ENCODE measurements around the gene RILP. TPM values are rescaled to one million over a fixed set of nuclear protein-coding genes. Genes with fewer than 3 reads are reported as not detected.

Gene RILP
- total RNA-seq, 2 donors from 2014 or later, result 3.4 to 4.4 TPM

DNA sequence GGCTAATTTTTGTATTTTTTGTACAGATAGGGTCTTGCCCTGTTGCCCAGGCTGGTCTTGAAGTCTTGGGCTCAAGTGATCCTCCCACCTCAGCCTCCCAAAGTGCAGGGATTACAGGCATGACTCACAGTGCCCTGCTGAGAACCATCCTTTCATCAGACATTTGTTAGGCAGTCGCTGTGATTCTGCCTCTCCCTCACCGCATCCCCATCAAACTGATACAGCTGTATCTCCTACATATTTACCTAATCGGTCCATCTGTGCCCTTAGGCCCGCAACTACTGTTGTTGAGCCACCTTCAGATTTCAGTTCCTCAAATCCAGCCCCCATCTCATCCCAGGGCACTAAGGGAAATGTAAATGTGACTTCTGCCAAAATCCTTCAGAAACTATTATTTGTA, 19.0 kb downstream of the RILP start:
- Mint-ChIP-seq H3K27ac (no peak overlapping the region), H3K36me3 (ENCODE audit: insufficient read depth in 2 of 2) (peaks cover 0 to 2% of the 10 kb centered on the region in 2 donors), H3K9me3 (no peaks in the 10 kb centered on the region), H3K27me3 (ENCODE audit: low read depth) (peaks cover 35% of the 10 kb centered on the region), H3K4me1 (ENCODE audit: low read depth) (peaks cover 27% of the 10 kb centered on the region), H3K4me3 (peak overlapping the region; percentile 67 to 98)
- DNase-seq, result no peak
- no peak for ATAC-seq (replicated peaks in 1 of 2)

DNA sequence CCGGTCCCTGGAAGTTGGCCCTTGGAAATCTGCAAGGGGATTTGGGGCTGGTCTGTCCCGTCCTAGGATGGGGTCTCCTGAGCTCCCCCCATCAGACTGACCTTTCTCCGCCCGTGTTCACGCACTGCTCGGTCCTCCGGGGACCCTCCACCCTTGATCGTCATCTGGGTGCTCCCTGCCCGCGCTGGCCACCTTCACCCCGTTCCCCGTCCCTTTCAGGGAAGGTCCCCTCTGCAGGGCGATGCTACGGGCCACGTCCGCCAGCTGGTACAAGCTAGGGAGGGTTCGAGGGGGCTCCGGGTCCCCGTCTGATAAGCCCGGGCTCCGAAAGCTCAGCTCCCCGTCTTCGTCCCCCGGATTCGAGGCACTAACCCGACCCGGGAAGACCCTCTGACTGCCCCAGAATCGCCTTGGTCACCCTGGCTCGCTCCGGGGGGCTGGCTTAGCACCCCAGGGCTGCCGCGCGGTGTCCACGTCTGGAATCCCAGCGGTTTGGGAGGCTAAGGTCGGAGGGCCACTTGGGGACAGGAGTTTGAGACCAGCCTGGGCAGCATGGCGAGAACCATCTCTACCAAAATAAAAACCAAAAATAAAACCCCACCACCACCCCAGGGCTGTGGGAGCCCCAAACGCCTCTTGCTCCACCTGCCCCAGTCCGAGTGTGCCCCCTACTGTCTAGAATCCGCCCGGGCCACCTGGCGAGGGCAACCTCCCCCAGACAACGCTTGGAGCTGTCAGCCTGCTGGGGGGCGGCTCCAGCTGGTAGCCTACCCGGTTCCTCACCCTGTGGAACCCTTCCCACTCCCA, 20.0 kb downstream of the RILP start:
- Mint-ChIP-seq H3K27me3 (ENCODE audit: low read depth) (peaks cover 38% of the 10 kb centered on the region), H3K27ac (no peak overlapping the region), H3K36me3 (ENCODE audit: insufficient read depth in 2 of 2) (peaks cover 0 to 2% of the 10 kb centered on the region in 2 donors), H3K4me3 (peak overlapping the region; percentile 67 to 98), H3K9me3 (no peaks in the 10 kb centered on the region), H3K4me1 (ENCODE audit: low read depth) (peaks cover 27% of the 10 kb centered on the region)
- DNase-seq (peak; percentile 89 to 90), ATAC-seq (replicated peaks in 1 of 2) (peak; percentile 44 to 52)

DNA sequence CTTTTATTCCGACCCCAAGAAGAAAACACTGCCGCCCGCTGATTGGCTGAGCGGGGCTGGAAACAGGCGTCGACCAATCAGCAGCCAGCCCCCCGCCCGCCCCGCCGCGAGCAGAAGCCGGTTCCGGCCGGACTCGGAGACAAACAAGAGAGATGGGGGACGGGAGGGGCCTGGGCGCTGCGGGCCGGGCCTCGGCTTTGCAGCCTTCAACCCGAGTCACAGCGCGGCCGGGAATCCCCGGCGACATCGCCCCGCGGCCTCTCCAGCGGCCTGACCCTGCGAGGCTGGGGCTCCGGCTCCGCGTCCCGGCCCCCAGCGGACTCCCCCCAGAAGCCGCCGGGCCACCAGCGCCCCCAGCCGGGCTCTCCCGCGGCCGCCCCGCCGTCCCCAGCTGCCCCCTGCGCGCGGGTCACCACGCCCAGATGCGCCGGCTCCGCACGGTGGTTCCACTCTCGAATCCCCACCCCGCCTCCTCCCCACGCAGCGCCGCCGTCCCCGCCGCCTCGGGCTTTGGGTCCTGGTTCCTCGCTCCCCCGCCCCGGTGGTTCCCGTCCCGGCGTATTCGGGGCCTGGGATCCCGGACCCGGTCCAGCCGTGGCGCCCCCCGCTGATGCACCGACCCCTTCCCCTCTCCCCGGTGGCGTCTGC, 20.7 kb downstream of the RILP start:
- H3K9me3 Mint-ChIP-seq, result no peaks in the 10 kb centered on the region
- peaks cover 38% of the 10 kb centered on the region for H3K27me3 Mint-ChIP-seq (ENCODE audit: low read depth)
- H3K4me1 Mint-ChIP-seq (ENCODE audit: low read depth), result peaks cover 27% of the 10 kb centered on the region
- H3K36me3 Mint-ChIP-seq (ENCODE audit: insufficient read depth in 2 of 2), result peaks cover 0 to 2% of the 10 kb centered on the region in 2 donors
- peak overlapping the region; percentile 97 to 98 for H3K4me3 Mint-ChIP-seq
- ATAC-seq (replicated peaks in 1 of 2) (peak; percentile 83 to 85), DNase-seq (peak; percentile 87 to 90)
- H3K27ac Mint-ChIP-seq, result peak overlapping the region; percentile 41

DNA sequence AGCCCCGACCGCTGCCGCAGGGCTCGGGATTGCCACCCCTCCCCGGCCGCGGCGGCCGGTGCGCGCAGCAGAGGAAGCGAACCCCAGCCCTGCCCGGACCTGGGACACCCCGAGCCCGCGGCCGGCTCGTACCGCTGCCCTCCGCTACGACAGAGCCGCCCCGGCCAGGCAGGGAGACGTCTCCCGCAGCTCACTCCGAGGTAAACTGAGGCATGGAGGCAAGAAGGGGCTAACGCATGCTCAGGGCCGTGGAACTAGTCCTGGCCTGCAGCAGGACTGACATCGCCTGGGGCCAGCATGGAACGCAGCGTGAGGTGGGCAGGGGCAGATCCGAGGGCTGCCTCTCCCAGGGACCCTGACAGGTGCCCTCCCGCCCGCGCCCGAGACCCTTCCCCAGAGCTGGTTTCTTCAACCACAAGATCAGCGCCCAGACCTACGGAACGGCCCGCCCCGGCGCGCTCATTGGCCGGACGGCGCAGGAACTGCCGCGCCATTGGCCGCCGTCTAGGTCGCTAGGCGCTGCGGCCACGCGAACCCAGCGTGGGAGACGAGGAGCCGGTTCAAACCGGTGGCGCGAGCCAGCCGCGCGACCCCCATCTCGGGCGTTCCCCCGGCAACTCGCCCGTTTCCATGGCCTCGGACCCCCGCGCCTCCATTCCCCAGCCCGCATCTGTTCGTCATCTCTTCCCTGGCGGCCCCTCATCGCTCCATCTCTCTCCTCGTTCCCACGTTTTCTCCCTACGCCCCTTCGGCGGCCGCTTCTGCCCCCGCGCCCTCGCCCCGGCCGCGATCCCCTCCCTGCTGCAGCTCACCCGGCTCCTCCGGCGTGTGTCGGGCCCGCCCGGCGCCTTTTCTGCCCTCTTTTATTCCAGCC, 21.4 kb downstream of the RILP start, which contains the start of gene SLC43A2:
SLC43A2 (minus strand) TSS at position 853 of the 874 bp plus-strand sequence. CDS start 960 bp downstream, outside the sequence.
- Mint-ChIP-seq H3K27me3 (ENCODE audit: low read depth) (peaks cover 38% of the 10 kb centered on the region), H3K9me3 (no peaks in the 10 kb centered on the region), H3K4me1 (ENCODE audit: low read depth) (peaks cover 27% of the 10 kb centered on the region), H3K27ac (peak within 1 kb of the TSS; percentile 55), H3K36me3 (ENCODE audit: insufficient read depth in 2 of 2) (peaks cover 0 to 2% of the 10 kb centered on the region in 2 donors), H3K4me3 (peak within 1 kb of the TSS; percentile 97 to 98)
- ATAC-seq (replicated peaks in 1 of 2) (peak; percentile 79 to 83), DNase-seq (peak; percentile 85)

DNA sequence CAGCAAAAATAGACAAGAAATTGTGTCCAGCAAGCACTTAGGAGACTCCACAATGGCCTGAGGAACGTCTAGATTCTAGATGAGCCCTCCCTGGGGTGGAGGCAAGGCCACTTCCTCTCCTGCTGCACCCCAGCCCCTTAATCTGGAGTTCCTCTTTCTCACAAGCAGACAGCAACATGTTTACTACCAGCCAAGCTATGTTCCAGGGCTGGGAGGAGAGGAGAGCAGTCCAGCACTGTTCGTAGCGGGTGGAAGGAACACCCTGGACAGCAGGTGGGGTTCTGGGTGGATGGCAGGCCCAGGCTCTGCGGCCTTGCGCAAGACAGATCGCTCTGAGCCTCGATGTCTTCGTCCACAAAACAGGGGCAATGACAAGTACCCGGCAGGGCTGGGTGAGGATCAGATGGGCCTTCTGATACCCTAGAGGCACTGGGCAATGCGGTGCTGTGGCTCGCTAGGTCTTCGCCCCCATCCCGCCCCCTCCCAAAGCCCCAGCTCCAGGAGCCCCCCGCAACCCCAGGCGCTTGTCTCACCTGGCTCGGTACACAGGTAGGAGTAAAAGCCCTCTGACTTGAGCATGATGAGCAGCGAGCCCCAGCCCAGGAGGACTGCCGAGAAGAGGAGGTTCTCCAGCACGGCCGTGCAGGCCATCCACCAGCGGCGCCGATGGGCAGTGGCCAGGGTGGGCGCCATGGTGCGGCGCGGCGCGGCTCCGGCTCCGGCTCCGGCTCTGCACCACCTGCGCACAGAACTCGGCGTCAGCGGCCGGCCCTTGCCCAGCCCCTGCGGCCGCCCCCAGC, 22.3 kb downstream of the RILP start:
- peak overlapping the region; percentile 70 to 74 for H3K4me3 Mint-ChIP-seq
- peaks cover 0 to 2% of the 10 kb centered on the region in 2 donors for H3K36me3 Mint-ChIP-seq (ENCODE audit: insufficient read depth in 2 of 2)
- DNase-seq (no peak), ATAC-seq (replicated peaks in 1 of 2) (no peak)
- H3K27ac Mint-ChIP-seq, result no peak overlapping the region
- H3K9me3 Mint-ChIP-seq, result no peaks in the 10 kb centered on the region
- H3K4me1 Mint-ChIP-seq (ENCODE audit: low read depth), result peaks cover 27% of the 10 kb centered on the region
- peaks cover 38% of the 10 kb centered on the region for H3K27me3 Mint-ChIP-seq (ENCODE audit: low read depth)

DNA sequence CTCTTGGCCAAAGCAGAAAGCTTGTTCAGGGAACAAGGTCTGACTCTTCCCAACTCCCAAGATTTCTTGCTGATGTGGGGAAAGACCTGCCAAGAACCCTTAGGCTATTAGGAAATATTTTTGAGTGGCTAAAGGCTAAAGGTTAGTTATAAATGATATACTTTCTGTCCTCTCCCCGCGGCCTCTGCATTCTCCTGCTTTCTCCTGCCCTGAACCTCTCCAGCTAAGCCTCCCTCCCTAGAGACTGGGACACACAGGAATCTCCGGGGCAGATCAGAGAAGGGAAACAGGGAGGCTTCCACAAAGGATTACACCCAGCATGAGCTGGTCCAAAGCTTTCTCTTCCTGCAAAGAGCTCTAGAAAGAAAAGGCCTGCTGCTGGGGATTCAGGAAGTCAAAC, 23.3 kb downstream of the RILP start:
- H3K4me3 Mint-ChIP-seq, result no peak overlapping the region

GRCh38 chr17:1625581-1625980, 24.1 kb downstream of the RILP start:
- Mint-ChIP-seq H3K4me1 (ENCODE audit: low read depth) (peaks cover 22% of the 10 kb centered on the region), H3K9me3 (no peaks in the 10 kb centered on the region), H3K4me3 (no peak overlapping the region), H3K36me3 (ENCODE audit: insufficient read depth in 2 of 2) (peaks cover 0 to 2% of the 10 kb centered on the region in 2 donors), H3K27me3 (ENCODE audit: low read depth) (peaks cover 28% of the 10 kb centered on the region), H3K27ac (no peak overlapping the region)
- ATAC-seq (replicated peaks in 1 of 2) (no peak), DNase-seq (no peak)

More for the DNA sequence above, 23.3 kb downstream of the RILP start:
- H3K36me3 Mint-ChIP-seq (ENCODE audit: insufficient read depth in 2 of 2), result peaks cover 0 to 2% of the 10 kb centered on the region in 2 donors
- H3K27me3 Mint-ChIP-seq (ENCODE audit: low read depth), result peaks cover 32% of the 10 kb centered on the region
- H3K27ac Mint-ChIP-seq, result no peak overlapping the region
- no peaks in the 10 kb centered on the region for H3K9me3 Mint-ChIP-seq
- DNase-seq, result no peak
- ATAC-seq (replicated peaks in 1 of 2), result no peak
- H3K4me1 Mint-ChIP-seq (ENCODE audit: low read depth), result peaks cover 27% of the 10 kb centered on the region

- peaks cover 0 to 2% of the 10 kb centered on the region in 2 donors for H3K36me3 Mint-ChIP-seq (ENCODE audit: insufficient read depth in 2 of 2)
- H3K27me3 Mint-ChIP-seq (ENCODE audit: low read depth), result peaks cover 23% of the 10 kb centered on the region
- no peak overlapping the region for H3K4me3 Mint-ChIP-seq
- H3K9me3 Mint-ChIP-seq, result no peaks in the 10 kb centered on the region
- peaks cover 17% of the 10 kb centered on the region for H3K4me1 Mint-ChIP-seq (ENCODE audit: low read depth)
- ATAC-seq (replicated peaks in 1 of 2) (no peak), DNase-seq (no peak)
- no peak overlapping the region for H3K27ac Mint-ChIP-seq
These were observed 24.6 kb downstream of the RILP start for GRCh38 chr17:1625053-1625452.

- H3K4me1 Mint-ChIP-seq (ENCODE audit: low read depth), result peaks cover 13% of the 10 kb centered on the region
- H3K4me3 Mint-ChIP-seq, result no peak overlapping the region
- peaks cover 21% of the 10 kb centered on the region for H3K27me3 Mint-ChIP-seq (ENCODE audit: low read depth)
- H3K9me3 Mint-ChIP-seq, result no peaks in the 10 kb centered on the region
- no peak for DNase-seq
- peaks cover 0 to 2% of the 10 kb centered on the region in 2 donors for H3K36me3 Mint-ChIP-seq (ENCODE audit: insufficient read depth in 2 of 2)
- no peak for ATAC-seq (replicated peaks in 1 of 2)
- H3K27ac Mint-ChIP-seq, result no peak overlapping the region
These were observed 25.0 kb downstream of the RILP start for GRCh38 chr17:1624650-1625049.

- H3K36me3 Mint-ChIP-seq (ENCODE audit: insufficient read depth in 2 of 2), result no peaks in the 10 kb centered on the region
These were observed 26.5 kb downstream of the RILP start for GRCh38 chr17:1623057-1623630.

GRCh38 chr17:1621273-1621954, 28.3 kb downstream of the RILP start:
- Mint-ChIP-seq H3K9me3 (no peaks in the 10 kb centered on the region), H3K4me1 (ENCODE audit: low read depth) (peaks cover 1% of the 10 kb centered on the region), H3K27me3 (ENCODE audit: low read depth) (peaks cover 11% of the 10 kb centered on the region), H3K36me3 (ENCODE audit: insufficient read depth in 2 of 2) (no peaks in the 10 kb centered on the region), H3K27ac (no peak overlapping the region), H3K4me3 (no peak overlapping the region)
- DNase-seq (no peak), ATAC-seq (replicated peaks in 1 of 2) (no peak)

More at GRCh38 chr17:1623057-1623630, 26.5 kb downstream of the RILP start:
- H3K4me1 Mint-ChIP-seq (ENCODE audit: low read depth), result peaks cover 11% of the 10 kb centered on the region
- no peak for ATAC-seq (replicated peaks in 1 of 2)
- H3K27me3 Mint-ChIP-seq (ENCODE audit: low read depth), result peaks cover 21% of the 10 kb centered on the region
- DNase-seq, result no peak
- H3K27ac Mint-ChIP-seq, result no peak overlapping the region
- no peak overlapping the region for H3K4me3 Mint-ChIP-seq
- H3K9me3 Mint-ChIP-seq, result no peaks in the 10 kb centered on the region
